ENCODE measurements around the gene LRRK1.

DNA sequence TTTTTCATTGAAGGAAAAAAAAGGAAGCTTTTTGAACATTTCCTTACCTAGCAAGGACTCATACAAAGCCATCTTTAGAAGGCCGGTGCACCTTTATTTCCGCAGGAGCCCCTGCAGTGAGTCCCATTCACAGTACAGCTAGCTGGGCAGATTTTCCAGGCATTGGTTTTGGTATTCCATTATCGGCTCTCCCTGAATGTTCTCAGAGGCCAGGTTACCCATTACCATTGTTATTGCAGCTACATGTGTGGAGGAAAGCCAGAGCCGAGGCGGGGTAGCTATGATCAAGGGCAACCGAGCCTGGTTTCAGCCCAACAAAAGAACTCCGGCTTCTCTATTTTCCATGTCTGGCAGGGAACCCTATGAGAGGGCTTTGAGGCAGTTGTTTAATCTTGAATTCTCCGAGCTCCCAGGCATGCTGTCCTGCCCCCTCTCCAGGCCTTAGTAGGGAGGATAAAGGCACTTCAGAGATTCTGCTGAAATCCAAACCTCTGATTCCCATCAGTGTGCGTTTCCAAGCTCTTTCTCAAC is 100.3 kb downstream of the LRRK1 start:
- TF ChIP-seq EP300 (IDR thresholded peaks at IDR 0.05) = no peak
- TF ChIP-seq, protein P1, sequence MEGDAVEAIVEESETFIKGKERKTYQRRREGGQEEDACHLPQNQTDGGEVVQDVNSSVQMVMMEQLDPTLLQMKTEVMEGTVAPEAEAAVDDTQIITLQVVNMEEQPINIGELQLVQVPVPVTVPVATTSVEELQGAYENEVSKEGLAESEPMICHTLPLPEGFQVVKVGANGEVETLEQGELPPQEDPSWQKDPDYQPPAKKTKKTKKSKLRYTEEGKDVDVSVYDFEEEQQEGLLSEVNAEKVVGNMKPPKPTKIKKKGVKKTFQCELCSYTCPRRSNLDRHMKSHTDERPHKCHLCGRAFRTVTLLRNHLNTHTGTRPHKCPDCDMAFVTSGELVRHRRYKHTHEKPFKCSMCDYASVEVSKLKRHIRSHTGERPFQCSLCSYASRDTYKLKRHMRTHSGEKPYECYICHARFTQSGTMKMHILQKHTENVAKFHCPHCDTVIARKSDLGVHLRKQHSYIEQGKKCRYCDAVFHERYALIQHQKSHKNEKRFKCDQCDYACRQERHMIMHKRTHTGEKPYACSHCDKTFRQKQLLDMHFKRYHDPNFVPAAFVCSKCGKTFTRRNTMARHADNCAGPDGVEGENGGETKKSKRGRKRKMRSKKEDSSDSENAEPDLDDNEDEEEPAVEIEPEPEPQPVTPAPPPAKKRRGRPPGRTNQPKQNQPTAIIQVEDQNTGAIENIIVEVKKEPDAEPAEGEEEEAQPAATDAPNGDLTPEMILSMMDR (IDR thresholded peaks at IDR 0.05) = no peak
- TF ChIP-seq POLR2AphosphoS5 (IDR thresholded peaks at IDR 0.05) = no peak
- no peak for TF ChIP-seq POLR2A (IDR thresholded peaks at IDR 0.05)
